H1 (cell line): Measurements from ENCODE around the gene YAP1. TPM values are rescaled to one million over a fixed set of nuclear protein-coding genes. Genes with fewer than 3 reads are reported as not detected.

ENCODE experiments used
- E2F6 ChIP-seq: IDR thresholded peaks from 2 replicates; pipeline ENCODE4 v1.6.1; 2012; ENCODE audit warnings: inconsistent platforms
- EZH2 ChIP-seq: fragments of 200-600 bp; sonication (generic); IDR thresholded peaks from 2 replicates; pipeline ENCODE4 v1.7.1; 2012; ENCODE audit warnings: low read depth, mild to moderate bottlenecking, moderate library complexity, low read length, inconsistent platforms; ENCODE audit not compliant: severe bottlenecking
- FOSL1 ChIP-seq: IDR thresholded peaks from 2 replicates; pipeline ENCODE4 v1.6.1; 2011; ENCODE audit warnings: mild to moderate bottlenecking, low read depth, low read length, moderate library complexity; ENCODE audit not compliant: insufficient read depth
- TAF7 ChIP-seq: optimal IDR thresholded peaks from 2 replicates; pipeline ENCODE3; 2011; ENCODE audit warnings: low read depth, mild to moderate bottlenecking, inconsistent platforms, low read length, moderate library complexity, borderline replicate concordance
- TCF12 ChIP-seq: IDR thresholded peaks from 2 replicates; pipeline ENCODE4 v1.6.1; 2011; ENCODE audit warnings: low read depth, mild to moderate bottlenecking, low read length
- polyA plus RNA-seq, 7 experiments: library from polyadenylated mRNA; depleted of rRNA in 3 of 7; stranded (reverse) in 5 of 7; unstranded in 2 of 7; fragments of >200 nt in 5 of 7; fragments of 200-250 nt in 2 of 7; gene quantifications; 1 replicate in 5 of 7; 2 replicates in 1 of 7; 4 replicates in 1 of 7; pipeline versions ENCODE4 v1.2.1 to v1.2.3, GENCODE V29; 2011 to 2013; ENCODE audit warnings: missing spikeins in 2 of 7, mixed read lengths in 2 of 7
- total RNA-seq: library from RNA; stranded (reverse); fragmentation: NEBNext Ultra II Directional; extraction: Animal tissue kit (Norgen Biotek cat#: 25700); gene quantifications from 2 replicates; pipeline ENCODE4 v1.2.1, GENCODE V29; 2021
- TF ChIP-seq, protein P1 (sequence below): fragments of 300-600 bp; sonication (generic); IDR thresholded peaks from 2 replicates; pipeline ENCODE4 v1.7.1; 2012; ENCODE audit warnings: low read length, moderate library complexity, mild to moderate bottlenecking, inconsistent platforms; ENCODE audit not compliant: insufficient replicate concordance

The YAP1 gene
- total and polyA plus RNA-seq, 2 of the 8 experiments (the other 6 are each of a cell fraction or from before 2014, with no cell fraction given) = 62.0 to 108 TPM

- TF ChIP-seq, protein P1, sequence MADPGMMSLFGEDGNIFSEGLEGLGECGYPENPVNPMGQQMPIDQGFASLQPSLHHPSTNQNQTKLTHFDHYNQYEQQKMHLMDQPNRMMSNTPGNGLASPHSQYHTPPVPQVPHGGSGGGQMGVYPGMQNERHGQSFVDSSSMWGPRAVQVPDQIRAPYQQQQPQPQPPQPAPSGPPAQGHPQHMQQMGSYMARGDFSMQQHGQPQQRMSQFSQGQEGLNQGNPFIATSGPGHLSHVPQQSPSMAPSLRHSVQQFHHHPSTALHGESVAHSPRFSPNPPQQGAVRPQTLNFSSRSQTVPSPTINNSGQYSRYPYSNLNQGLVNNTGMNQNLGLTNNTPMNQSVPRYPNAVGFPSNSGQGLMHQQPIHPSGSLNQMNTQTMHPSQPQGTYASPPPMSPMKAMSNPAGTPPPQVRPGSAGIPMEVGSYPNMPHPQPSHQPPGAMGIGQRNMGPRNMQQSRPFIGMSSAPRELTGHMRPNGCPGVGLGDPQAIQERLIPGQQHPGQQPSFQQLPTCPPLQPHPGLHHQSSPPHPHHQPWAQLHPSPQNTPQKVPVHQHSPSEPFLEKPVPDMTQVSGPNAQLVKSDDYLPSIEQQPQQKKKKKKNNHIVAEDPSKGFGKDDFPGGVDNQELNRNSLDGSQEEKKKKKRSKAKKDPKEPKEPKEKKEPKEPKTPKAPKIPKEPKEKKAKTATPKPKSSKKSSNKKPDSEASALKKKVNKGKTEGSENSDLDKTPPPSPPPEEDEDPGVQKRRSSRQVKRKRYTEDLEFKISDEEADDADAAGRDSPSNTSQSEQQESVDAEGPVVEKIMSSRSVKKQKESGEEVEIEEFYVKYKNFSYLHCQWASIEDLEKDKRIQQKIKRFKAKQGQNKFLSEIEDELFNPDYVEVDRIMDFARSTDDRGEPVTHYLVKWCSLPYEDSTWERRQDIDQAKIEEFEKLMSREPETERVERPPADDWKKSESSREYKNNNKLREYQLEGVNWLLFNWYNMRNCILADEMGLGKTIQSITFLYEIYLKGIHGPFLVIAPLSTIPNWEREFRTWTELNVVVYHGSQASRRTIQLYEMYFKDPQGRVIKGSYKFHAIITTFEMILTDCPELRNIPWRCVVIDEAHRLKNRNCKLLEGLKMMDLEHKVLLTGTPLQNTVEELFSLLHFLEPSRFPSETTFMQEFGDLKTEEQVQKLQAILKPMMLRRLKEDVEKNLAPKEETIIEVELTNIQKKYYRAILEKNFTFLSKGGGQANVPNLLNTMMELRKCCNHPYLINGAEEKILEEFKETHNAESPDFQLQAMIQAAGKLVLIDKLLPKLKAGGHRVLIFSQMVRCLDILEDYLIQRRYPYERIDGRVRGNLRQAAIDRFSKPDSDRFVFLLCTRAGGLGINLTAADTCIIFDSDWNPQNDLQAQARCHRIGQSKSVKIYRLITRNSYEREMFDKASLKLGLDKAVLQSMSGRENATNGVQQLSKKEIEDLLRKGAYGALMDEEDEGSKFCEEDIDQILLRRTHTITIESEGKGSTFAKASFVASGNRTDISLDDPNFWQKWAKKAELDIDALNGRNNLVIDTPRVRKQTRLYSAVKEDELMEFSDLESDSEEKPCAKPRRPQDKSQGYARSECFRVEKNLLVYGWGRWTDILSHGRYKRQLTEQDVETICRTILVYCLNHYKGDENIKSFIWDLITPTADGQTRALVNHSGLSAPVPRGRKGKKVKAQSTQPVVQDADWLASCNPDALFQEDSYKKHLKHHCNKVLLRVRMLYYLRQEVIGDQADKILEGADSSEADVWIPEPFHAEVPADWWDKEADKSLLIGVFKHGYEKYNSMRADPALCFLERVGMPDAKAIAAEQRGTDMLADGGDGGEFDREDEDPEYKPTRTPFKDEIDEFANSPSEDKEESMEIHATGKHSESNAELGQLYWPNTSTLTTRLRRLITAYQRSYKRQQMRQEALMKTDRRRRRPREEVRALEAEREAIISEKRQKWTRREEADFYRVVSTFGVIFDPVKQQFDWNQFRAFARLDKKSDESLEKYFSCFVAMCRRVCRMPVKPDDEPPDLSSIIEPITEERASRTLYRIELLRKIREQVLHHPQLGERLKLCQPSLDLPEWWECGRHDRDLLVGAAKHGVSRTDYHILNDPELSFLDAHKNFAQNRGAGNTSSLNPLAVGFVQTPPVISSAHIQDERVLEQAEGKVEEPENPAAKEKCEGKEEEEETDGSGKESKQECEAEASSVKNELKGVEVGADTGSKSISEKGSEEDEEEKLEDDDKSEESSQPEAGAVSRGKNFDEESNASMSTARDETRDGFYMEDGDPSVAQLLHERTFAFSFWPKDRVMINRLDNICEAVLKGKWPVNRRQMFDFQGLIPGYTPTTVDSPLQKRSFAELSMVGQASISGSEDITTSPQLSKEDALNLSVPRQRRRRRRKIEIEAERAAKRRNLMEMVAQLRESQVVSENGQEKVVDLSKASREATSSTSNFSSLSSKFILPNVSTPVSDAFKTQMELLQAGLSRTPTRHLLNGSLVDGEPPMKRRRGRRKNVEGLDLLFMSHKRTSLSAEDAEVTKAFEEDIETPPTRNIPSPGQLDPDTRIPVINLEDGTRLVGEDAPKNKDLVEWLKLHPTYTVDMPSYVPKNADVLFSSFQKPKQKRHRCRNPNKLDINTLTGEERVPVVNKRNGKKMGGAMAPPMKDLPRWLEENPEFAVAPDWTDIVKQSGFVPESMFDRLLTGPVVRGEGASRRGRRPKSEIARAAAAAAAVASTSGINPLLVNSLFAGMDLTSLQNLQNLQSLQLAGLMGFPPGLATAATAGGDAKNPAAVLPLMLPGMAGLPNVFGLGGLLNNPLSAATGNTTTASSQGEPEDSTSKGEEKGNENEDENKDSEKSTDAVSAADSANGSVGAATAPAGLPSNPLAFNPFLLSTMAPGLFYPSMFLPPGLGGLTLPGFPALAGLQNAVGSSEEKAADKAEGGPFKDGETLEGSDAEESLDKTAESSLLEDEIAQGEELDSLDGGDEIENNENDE = no peak
- TF ChIP-seq EZH2 = no peak
- no peak for TF ChIP-seq FOSL1
- no peak for TF ChIP-seq E2F6
- no peak for TF ChIP-seq TCF12
- TF ChIP-seq TAF7 = no peak
These were observed 44.6 kb downstream of the YAP1 start (continued) for GRCh38 chr11:102154806-102155205.
